Measurements from ENCODE around the gene NYAP1.

The NYAP1 gene

DNA sequence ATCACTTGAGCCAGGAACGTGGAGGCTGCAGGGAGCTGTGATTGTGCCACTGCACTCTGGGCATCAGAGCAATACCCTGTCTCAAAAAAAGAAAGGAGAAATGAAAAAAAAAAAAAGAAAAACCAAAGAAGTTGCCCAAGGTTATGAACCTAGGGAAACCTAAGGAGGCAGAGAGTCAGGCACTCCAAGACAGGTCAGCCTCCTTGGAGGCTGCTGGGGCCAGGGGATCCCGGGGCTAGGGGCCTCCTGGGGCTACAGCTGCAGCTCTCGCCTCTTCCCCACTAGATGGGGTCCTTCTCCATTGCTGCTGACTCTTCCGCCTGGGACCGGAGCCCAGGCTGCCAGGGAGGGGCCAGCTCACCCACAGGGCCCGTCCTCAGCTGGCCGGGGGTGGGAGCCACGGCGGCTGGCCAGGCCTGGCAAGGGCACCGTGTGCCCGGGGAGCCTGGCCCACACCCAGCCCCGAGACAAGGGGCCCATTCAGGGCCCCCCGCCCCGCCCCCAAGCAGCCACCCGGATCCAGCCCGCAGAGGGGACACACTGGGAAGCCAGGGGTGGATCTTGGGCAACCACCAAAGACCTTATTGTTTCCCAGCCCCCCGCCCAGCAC lies 17.9 kb upstream of the NYAP1 start:
- peaks cover 5% of the 10 kb centered on the region for H3K4me1 ChIP-seq (ENCODE audit: insufficient read depth, low read length, poor library complexity, severe bottlenecking)
- H3K27me3 ChIP-seq (ENCODE audit: insufficient read depth, low read length, poor library complexity, severe bottlenecking) = no peaks in the 10 kb centered on the region
- no peak overlapping the region for H3K9ac ChIP-seq (ENCODE audit: low read depth, low read length, poor library complexity, severe bottlenecking)
- H3K9me2 ChIP-seq (replicated peaks; ENCODE audit: low read depth, low read length) = no peaks in the 10 kb centered on the region
- H3F3A ChIP-seq (ENCODE audit: low read depth) = no peaks in the 10 kb centered on the region
- H3K9me3 ChIP-seq (ENCODE audit: insufficient read depth, low read depth, low read length) = no peaks in the 10 kb centered on the region
- no peaks in the 10 kb centered on the region for H3K79me2 ChIP-seq (ENCODE audit: insufficient read depth, low read length)
- no peak overlapping the region for H3K4me2 ChIP-seq (ENCODE audit: low read depth, low read length, poor library complexity, severe bottlenecking)
- no peak overlapping the region for H2AFZ ChIP-seq (ENCODE audit: low read length)
- H3K36me3 ChIP-seq (ENCODE audit: insufficient read depth, low read length) = peaks cover 22% of the 10 kb centered on the region; the same call in 1 of the 2 replicates
- TF ChIP-seq EZH2phosphoT487 (IDR thresholded peaks at IDR 0.05; ENCODE audit: borderline replicate concordance) = no peak
- TF ChIP-seq, protein P1, sequence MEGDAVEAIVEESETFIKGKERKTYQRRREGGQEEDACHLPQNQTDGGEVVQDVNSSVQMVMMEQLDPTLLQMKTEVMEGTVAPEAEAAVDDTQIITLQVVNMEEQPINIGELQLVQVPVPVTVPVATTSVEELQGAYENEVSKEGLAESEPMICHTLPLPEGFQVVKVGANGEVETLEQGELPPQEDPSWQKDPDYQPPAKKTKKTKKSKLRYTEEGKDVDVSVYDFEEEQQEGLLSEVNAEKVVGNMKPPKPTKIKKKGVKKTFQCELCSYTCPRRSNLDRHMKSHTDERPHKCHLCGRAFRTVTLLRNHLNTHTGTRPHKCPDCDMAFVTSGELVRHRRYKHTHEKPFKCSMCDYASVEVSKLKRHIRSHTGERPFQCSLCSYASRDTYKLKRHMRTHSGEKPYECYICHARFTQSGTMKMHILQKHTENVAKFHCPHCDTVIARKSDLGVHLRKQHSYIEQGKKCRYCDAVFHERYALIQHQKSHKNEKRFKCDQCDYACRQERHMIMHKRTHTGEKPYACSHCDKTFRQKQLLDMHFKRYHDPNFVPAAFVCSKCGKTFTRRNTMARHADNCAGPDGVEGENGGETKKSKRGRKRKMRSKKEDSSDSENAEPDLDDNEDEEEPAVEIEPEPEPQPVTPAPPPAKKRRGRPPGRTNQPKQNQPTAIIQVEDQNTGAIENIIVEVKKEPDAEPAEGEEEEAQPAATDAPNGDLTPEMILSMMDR (conservative IDR thresholded peaks at IDR 0.05; ENCODE audit: low read length) = 0 out of 2 replicates have a peak, but pooled peaks have one; percentile 12
- no peak overlapping the region for H3K4me3 ChIP-seq (ENCODE audit: low read length, poor library complexity, severe bottlenecking)
- H4K20me1 ChIP-seq (ENCODE audit: insufficient read depth, low read length, poor library complexity, severe bottlenecking) = peaks cover 21% of the 10 kb centered on the region

DNA sequence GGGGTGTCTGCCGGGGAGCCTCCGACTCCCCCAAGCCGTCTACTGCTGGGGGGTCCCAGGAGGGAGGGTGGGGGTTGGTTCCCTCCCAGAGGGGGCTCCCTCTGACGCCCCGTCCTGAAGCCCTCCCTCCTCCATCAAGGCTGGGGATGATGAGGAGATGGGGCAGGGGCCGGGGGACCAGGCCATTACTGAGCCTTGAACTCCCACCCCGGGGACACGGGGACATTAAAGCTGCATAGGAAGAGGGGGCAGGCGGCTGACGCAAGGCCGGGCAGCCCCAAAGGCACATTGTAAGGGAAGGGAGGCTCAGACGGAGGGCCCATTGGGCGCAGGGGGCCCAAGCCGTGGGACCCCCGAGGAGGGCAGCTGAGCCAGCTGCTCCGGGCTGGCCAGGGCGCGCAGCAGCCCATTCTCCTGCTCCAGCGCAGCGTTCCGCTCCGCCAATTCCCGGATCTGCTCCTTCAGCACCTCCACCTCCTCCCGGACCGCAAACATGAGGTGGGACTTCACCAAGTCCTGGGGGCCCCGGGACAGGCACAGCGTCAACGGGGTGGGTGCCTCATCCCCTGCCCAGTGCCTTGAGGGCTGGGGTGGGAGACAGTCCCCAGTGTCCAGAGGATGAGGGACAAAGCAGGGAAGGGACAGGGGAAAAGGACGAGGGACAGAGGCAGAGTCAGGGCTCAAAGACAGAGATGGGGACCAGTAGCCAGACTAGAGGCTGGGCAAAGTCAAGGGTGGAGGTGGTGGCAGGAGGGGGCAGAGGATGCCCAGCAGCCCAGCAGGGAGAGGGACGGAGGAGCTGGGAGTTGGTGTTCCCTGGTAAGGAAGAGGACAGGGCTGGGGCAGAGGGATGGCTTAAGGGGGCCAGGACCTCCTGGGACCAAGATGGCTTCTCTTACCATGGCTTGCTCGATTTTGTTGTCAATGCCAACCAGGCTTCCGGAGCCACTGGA lies 16.8 kb upstream of the NYAP1 start:
- no peaks in the 10 kb centered on the region; the same call in 1 of the 2 replicates for H3K79me2 ChIP-seq (ENCODE audit: insufficient read depth, low read length)
- no peak overlapping the region for H3K4me2 ChIP-seq (ENCODE audit: low read depth, low read length, poor library complexity, severe bottlenecking)
- no peak overlapping the region for H3K9ac ChIP-seq (ENCODE audit: low read depth, low read length, poor library complexity, severe bottlenecking)
- H4K20me1 ChIP-seq (ENCODE audit: insufficient read depth, low read length, poor library complexity, severe bottlenecking) = peaks cover 23% of the 10 kb centered on the region
- H3K4me3 ChIP-seq (ENCODE audit: low read length, poor library complexity, severe bottlenecking) = no peak overlapping the region
- H3K36me3 ChIP-seq (ENCODE audit: insufficient read depth, low read length) = peaks cover 25% of the 10 kb centered on the region; the same call in 1 of the 2 replicates
- H3K9me3 ChIP-seq (ENCODE audit: insufficient read depth, low read depth, low read length) = no peaks in the 10 kb centered on the region
- peaks cover 5% of the 10 kb centered on the region for H3K4me1 ChIP-seq (ENCODE audit: insufficient read depth, low read length, poor library complexity, severe bottlenecking)
- TF ChIP-seq, protein P1 (conservative IDR thresholded peaks at IDR 0.05; ENCODE audit: low read length) = no peak
- no peak for TF ChIP-seq EZH2phosphoT487 (IDR thresholded peaks at IDR 0.05; ENCODE audit: borderline replicate concordance)
- H2AFZ ChIP-seq (ENCODE audit: low read length) = no peak overlapping the region
- H3F3A ChIP-seq (ENCODE audit: low read depth) = no peaks in the 10 kb centered on the region
- no peaks in the 10 kb centered on the region for H3K9me2 ChIP-seq (replicated peaks; ENCODE audit: low read depth, low read length)
- H3K27me3 ChIP-seq (ENCODE audit: insufficient read depth, low read length, poor library complexity, severe bottlenecking) = no peaks in the 10 kb centered on the region

DNA sequence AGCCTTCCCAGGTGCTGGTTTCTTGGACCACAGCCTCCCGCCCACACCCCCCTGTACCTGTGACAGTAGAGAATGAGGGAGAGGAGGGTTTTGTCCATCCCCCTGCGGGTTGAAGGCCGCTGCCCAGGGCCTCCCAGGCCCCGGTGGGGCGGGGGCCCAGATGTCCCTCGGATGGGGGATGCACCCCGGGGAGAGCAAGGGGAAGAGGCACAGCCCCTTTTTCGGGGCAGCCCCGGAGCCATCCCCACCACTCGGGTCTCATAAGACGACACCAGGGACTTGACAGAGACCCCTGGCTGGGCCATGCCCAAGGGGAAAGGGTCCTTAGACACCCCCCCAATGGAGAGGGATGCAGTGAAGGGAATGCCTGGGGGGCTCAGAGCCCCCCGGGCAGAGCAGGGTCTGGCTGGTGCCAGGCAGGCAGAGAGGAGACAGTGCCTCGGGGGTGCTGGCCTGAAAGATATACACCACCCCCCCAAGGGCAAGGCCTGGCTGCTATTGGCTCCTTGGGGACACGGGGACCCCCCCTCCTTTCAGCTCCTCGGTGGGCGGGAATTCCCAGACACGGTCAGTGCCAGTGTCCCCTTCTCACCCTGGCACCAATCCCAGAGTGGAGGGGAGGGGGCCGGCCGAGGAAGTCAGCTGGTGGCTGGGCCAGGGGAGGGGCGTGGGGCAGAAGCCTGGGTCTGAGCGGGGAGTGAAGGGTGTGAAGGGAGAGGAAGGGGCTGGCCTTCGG lies 15.9 kb upstream of the NYAP1 start:
- H3F3A ChIP-seq (ENCODE audit: low read depth) = no peaks in the 10 kb centered on the region
- H3K36me3 ChIP-seq (ENCODE audit: insufficient read depth, low read length) = peaks cover 25% of the 10 kb centered on the region; the same call in 1 of the 2 replicates
- no peak overlapping the region for H3K9ac ChIP-seq (ENCODE audit: low read depth, low read length, poor library complexity, severe bottlenecking)
- peaks cover 7% of the 10 kb centered on the region for H3K4me1 ChIP-seq (ENCODE audit: insufficient read depth, low read length, poor library complexity, severe bottlenecking)
- peaks cover 32% of the 10 kb centered on the region for H4K20me1 ChIP-seq (ENCODE audit: insufficient read depth, low read length, poor library complexity, severe bottlenecking)
- H3K4me3 ChIP-seq (ENCODE audit: low read length, poor library complexity, severe bottlenecking) = no peak overlapping the region
- H3K4me2 ChIP-seq (ENCODE audit: low read depth, low read length, poor library complexity, severe bottlenecking) = no peak overlapping the region
- no peaks in the 10 kb centered on the region for H3K9me3 ChIP-seq (ENCODE audit: insufficient read depth, low read depth, low read length)
- peaks cover 3% of the 10 kb centered on the region; the same call in 1 of the 2 replicates for H3K79me2 ChIP-seq (ENCODE audit: insufficient read depth, low read length)
- no peak for TF ChIP-seq EZH2phosphoT487 (IDR thresholded peaks at IDR 0.05; ENCODE audit: borderline replicate concordance)
- TF ChIP-seq, protein P1 (conservative IDR thresholded peaks at IDR 0.05; ENCODE audit: low read length) = no peak
- no peak overlapping the region for H2AFZ ChIP-seq (ENCODE audit: low read length)
- H3K9me2 ChIP-seq (replicated peaks; ENCODE audit: low read depth, low read length) = no peaks in the 10 kb centered on the region
- H3K27me3 ChIP-seq (ENCODE audit: insufficient read depth, low read length, poor library complexity, severe bottlenecking) = no peaks in the 10 kb centered on the region

Measured in Loucy (cell line).